HG03095 (cell line): ENCODE results near the gene PHACTR1.

Experiments
- ATAC-seq: cut with Tn5 transposase; IDR thresholded peaks from one replicate; pipeline ENCODE4 v1.9.1; 2021; ENCODE audit warnings: moderate library complexity; ENCODE audit not compliant: unreplicated experiment

The PHACTR1 gene

GRCh38 chr6:13248584-13248985 is 532.0 kb downstream of the PHACTR1 start:
- no peak for ATAC-seq

GRCh38 chr6:13248994-13249393 is 532.4 kb downstream of the PHACTR1 start:
- ATAC-seq, result no peak

GRCh38 chr6:13249817-13250216 is 533.2 kb downstream of the PHACTR1 start:
- ATAC-seq, result no peak

GRCh38 chr6:13250703-13251102 is 534.1 kb downstream of the PHACTR1 start:
- no peak for ATAC-seq

GRCh38 chr6:13251242-13251641 is 534.7 kb downstream of the PHACTR1 start:
- ATAC-seq, result no peak

GRCh38 chr6:13252790-13253189 is 536.2 kb downstream of the PHACTR1 start:
- no peak for ATAC-seq

GRCh38 chr6:13253272-13253671 is 536.7 kb downstream of the PHACTR1 start:
- no peak for ATAC-seq

- no peak for ATAC-seq
These were observed 539.9 kb downstream of the PHACTR1 start for GRCh38 chr6:13256266-13257001.

GRCh38 chr6:13259393-13259792 is 542.8 kb downstream of the PHACTR1 start:
- peak; percentile 41 for ATAC-seq

- ATAC-seq, result no peak
These were observed 543.6 kb downstream of the PHACTR1 start for GRCh38 chr6:13260101-13260598.

GRCh38 chr6:13260831-13261230 is 544.3 kb downstream of the PHACTR1 start:
- no peak for ATAC-seq

GRCh38 chr6:13261464-13261994 is 545.0 kb downstream of the PHACTR1 start:
- ATAC-seq, result peak; percentile 61

GRCh38 chr6:13262302-13263230 is 546.0 kb downstream of the PHACTR1 start:
- no peak for ATAC-seq

- no peak for ATAC-seq
These were observed 547.1 kb downstream of the PHACTR1 start for GRCh38 chr6:13263669-13264068.

GRCh38 chr6:13267142-13267651 is 550.6 kb downstream of the PHACTR1 start:
- ATAC-seq, result no peak

GRCh38 chr6:13268913-13269518 is 552.4 kb downstream of the PHACTR1 start:
- ATAC-seq, result no peak

- ATAC-seq, result peak; percentile 58
These were observed 555.8 kb downstream of the PHACTR1 start for GRCh38 chr6:13272131-13273046.

- no peak for ATAC-seq
These were observed 556.8 kb downstream of the PHACTR1 start for GRCh38 chr6:13273202-13273930.
